Mesenchymal stem cell (in vitro differentiated cells and primary cell): ENCODE results near the gene SUSD5.

Experiments used
- DNase-seq: peaks from one replicate; pipeline ENCODE4 v3.0.0-alpha.2; 2013
- H2AFZ ChIP-seq: one replicate; pipeline ENCODE4 v1.6.1; 2013; ENCODE audit warnings: low read depth, mild to moderate bottlenecking, control low read depth, inconsistent platforms, low read length, moderate library complexity
- H2AK5ac ChIP-seq: 2 replicates; pipeline ENCODE4 v1.6.1; 2013; ENCODE audit warnings: low read length, moderate library complexity, mild to moderate bottlenecking, inconsistent platforms; ENCODE audit not compliant: severe bottlenecking
- H2BK120ac ChIP-seq: one replicate; pipeline ENCODE4 v1.6.1; 2013; ENCODE audit warnings: low read depth, mild to moderate bottlenecking, inconsistent platforms, low read length, moderate library complexity
- H2BK12ac ChIP-seq, 2 experiments: one replicate each; pipeline ENCODE4 v1.6.1; 2013; ENCODE audit warnings: inconsistent platforms in 2 of 2, low read length in 2 of 2, mild to moderate bottlenecking in 2 of 2, moderate library complexity in 2 of 2, control low read depth in 1 of 2
- H2BK15ac ChIP-seq: one replicate; pipeline ENCODE4 v1.6.1; 2013; ENCODE audit warnings: mild to moderate bottlenecking, low read depth, inconsistent platforms; ENCODE audit not compliant: poor library complexity, severe bottlenecking
- H2BK5ac ChIP-seq: 2 replicates; pipeline ENCODE4 v1.6.1; 2013; ENCODE audit warnings: low read depth, mild to moderate bottlenecking, low read length, control low read depth, inconsistent platforms; ENCODE audit not compliant: poor library complexity, severe bottlenecking
- H3K14ac ChIP-seq, 2 experiments: one replicate each; pipeline ENCODE4 v1.6.1; 2013; ENCODE audit warnings: inconsistent platforms in 2 of 2, low read length in 2 of 2, control low read depth in 1 of 2, mild to moderate bottlenecking in 1 of 2, moderate library complexity in 1 of 2
- H3K18ac ChIP-seq, 2 experiments: one replicate each; pipeline ENCODE4 v1.6.1; 2013; ENCODE audit warnings: inconsistent platforms in 2 of 2, low read length in 2 of 2, control low read depth in 1 of 2, low read depth in 1 of 2, mild to moderate bottlenecking in 1 of 2
- H3K23ac ChIP-seq, 2 experiments: one replicate each; pipeline ENCODE4 v1.6.1; 2013; ENCODE audit warnings: inconsistent platforms in 2 of 2, low read length in 2 of 2, mild to moderate bottlenecking in 2 of 2, moderate library complexity in 2 of 2, control low read depth in 1 of 2
- H3K27ac ChIP-seq: 2 replicates; pipeline ENCODE4 v1.5.1; 2013; ENCODE audit warnings: mild to moderate bottlenecking, moderate library complexity, low read length, control low read depth, inconsistent platforms; ENCODE audit not compliant: poor library complexity, severe bottlenecking
- H3K27me3 ChIP-seq, 2 experiments: 2 replicates each; pipeline versions ENCODE4 v1.6.1 to v1.7.0; 2013; ENCODE audit warnings: low read length in 2 of 2, mild to moderate bottlenecking in 2 of 2, moderate library complexity in 2 of 2, control low read depth in 1 of 2, inconsistent platforms in 1 of 2; ENCODE audit not compliant: control insufficient read depth in 1 of 2, insufficient read depth in 1 of 2
- H3K36me3 ChIP-seq, 2 experiments: 2 replicates each; pipeline versions ENCODE4 v1.6.1 to v1.7.0; 2013; ENCODE audit warnings: low read length in 2 of 2, control low read depth in 1 of 2, inconsistent platforms in 1 of 2, low read depth in 1 of 2, mild to moderate bottlenecking in 1 of 2; ENCODE audit not compliant: insufficient read depth in 2 of 2, control insufficient read depth in 1 of 2
- H3K4ac ChIP-seq, 2 experiments: one replicate each; pipeline ENCODE4 v1.6.1; 2013; ENCODE audit warnings: inconsistent platforms in 2 of 2, low read length in 2 of 2, mild to moderate bottlenecking in 2 of 2, moderate library complexity in 2 of 2, control low read depth in 1 of 2, low read depth in 1 of 2
- H3K4me1 ChIP-seq: 2 replicates; pipeline ENCODE4 v1.6.1; 2013; ENCODE audit warnings: low read depth, low read length, control low read depth; ENCODE audit not compliant: control insufficient read depth, insufficient read depth
- H3K4me2 ChIP-seq: 2 replicates; pipeline ENCODE4 v1.6.1; 2013; ENCODE audit warnings: low read length, mild to moderate bottlenecking, inconsistent platforms; ENCODE audit not compliant: poor library complexity, severe bottlenecking
- H3K4me3 ChIP-seq, 2 experiments: 2 replicates each; pipeline versions ENCODE4 v1.5.1 to v1.7.0; 2013; ENCODE audit warnings: low read length in 2 of 2, mild to moderate bottlenecking in 2 of 2, control low read depth in 1 of 2, low read depth in 1 of 2; ENCODE audit not compliant: insufficient read depth in 1 of 2
- H3K79me1 ChIP-seq: replicated peaks from 2 replicates; pipeline ENCODE4 v1.6.1; 2013; ENCODE audit warnings: mild to moderate bottlenecking, control low read depth, low read length, inconsistent platforms; ENCODE audit not compliant: poor library complexity, severe bottlenecking
- H3K9ac ChIP-seq: 2 replicates; pipeline ENCODE4 v1.7.0; 2013; ENCODE audit warnings: mild to moderate bottlenecking, low read length, moderate library complexity
- H3K9me3 ChIP-seq: 2 replicates; pipeline ENCODE4 v1.7.0; 2013; ENCODE audit warnings: mild to moderate bottlenecking, low read length; ENCODE audit not compliant: control insufficient read depth
- H4K8ac ChIP-seq: one replicate; pipeline ENCODE4 v1.6.1; 2013; ENCODE audit warnings: inconsistent platforms, mild to moderate bottlenecking, low read length, moderate library complexity
- H4K91ac ChIP-seq: one replicate; pipeline ENCODE4 v1.6.1; 2013; ENCODE audit warnings: mild to moderate bottlenecking, low read length, inconsistent platforms
- WGBS: methylation state at CpG from one replicate; pipeline ENCODE4 v1.1.7; 2013; ENCODE audit warnings: mixed read lengths; 5-methylcytosine and 5-hydroxymethylcytosine counted together

Gene SUSD5

GRCh38 chr3:33167716-33168336 is 50.8 kb downstream of the SUSD5 start:
- Histone ChIP-seq H2BK15ac (no peak overlapping the region), H3K4me2 (no peak overlapping the region), H4K91ac (no peak overlapping the region), H2AK5ac (no peak overlapping the region), H3K79me1 (no peaks in the 10 kb centered on the region), H3K27ac (peak overlapping the region; percentile 11), H4K8ac (no peak overlapping the region), H3K27me3 (peaks cover 0 to 5% of the 10 kb centered on the region in 2 experiments), H2AFZ (peak overlapping the region; percentile 21), H3K4me1 (peaks cover 7% of the 10 kb centered on the region), H2BK12ac (no peak overlapping the region), H3K36me3 (no peaks in the 10 kb centered on the region), H3K9me3 (no peaks in the 10 kb centered on the region), H2BK5ac (no peak overlapping the region), H3K14ac (no peak overlapping the region), H3K9ac (no peak overlapping the region), H3K23ac (no peak overlapping the region), H2BK120ac (no peak overlapping the region), H3K4ac (no peak overlapping the region), H3K4me3 (no peak overlapping the region), H3K18ac (no peak overlapping the region)
- peak; percentile 51 for DNase-seq
- 37% methylated on average over 3 of the region's 3 CpGs for WGBS

GRCh38 chr3:33167284-33167683 is 51.3 kb downstream of the SUSD5 start:
- H3K79me1 ChIP-seq = no peaks in the 10 kb centered on the region
- no peaks in the 10 kb centered on the region for H3K9me3 ChIP-seq
- no peak overlapping the region for H3K4me2 ChIP-seq
- peaks cover 0 to 5% of the 10 kb centered on the region in 2 experiments for H3K27me3 ChIP-seq
- H2BK5ac ChIP-seq = no peak overlapping the region
- no peak overlapping the region for H2AK5ac ChIP-seq
- H3K9ac ChIP-seq = no peak overlapping the region
- H3K4me3 ChIP-seq = no peak overlapping the region
- no peak for DNase-seq
- H2BK15ac ChIP-seq = no peak overlapping the region
- no peak overlapping the region for H3K18ac ChIP-seq
- H3K27ac ChIP-seq = no peak overlapping the region
- no peak overlapping the region for H3K4ac ChIP-seq
- H3K23ac ChIP-seq = no peak overlapping the region
- no peak overlapping the region for H2BK120ac ChIP-seq
- 82% methylated on average over 2 of the region's 3 CpGs for WGBS
- peaks cover 7% of the 10 kb centered on the region for H3K4me1 ChIP-seq
- no peaks in the 10 kb centered on the region for H3K36me3 ChIP-seq
- H3K14ac ChIP-seq = peak overlapping the region in 1 of 2 experiments; percentile 2
- peak overlapping the region in 1 of 2 experiments; percentile 37 for H2BK12ac ChIP-seq
- H4K91ac ChIP-seq = no peak overlapping the region
- no peak overlapping the region for H2AFZ ChIP-seq
- no peak overlapping the region for H4K8ac ChIP-seq

- Histone ChIP-seq H3K14ac (no peak overlapping the region), H4K8ac (no peak overlapping the region), H3K4ac (no peak overlapping the region), H3K18ac (no peak overlapping the region), H3K4me1 (peaks cover 7% of the 10 kb centered on the region), H2BK5ac (no peak overlapping the region), H3K4me3 (no peak overlapping the region), H2AK5ac (no peak overlapping the region), H3K79me1 (no peaks in the 10 kb centered on the region), H2BK12ac (no peak overlapping the region), H3K9me3 (no peaks in the 10 kb centered on the region), H3K27me3 (no peaks in the 10 kb centered on the region), H2BK120ac (no peak overlapping the region), H2BK15ac (no peak overlapping the region), H3K4me2 (no peak overlapping the region), H3K23ac (no peak overlapping the region), H3K27ac (no peak overlapping the region), H3K9ac (no peak overlapping the region), H2AFZ (no peak overlapping the region), H4K91ac (no peak overlapping the region), H3K36me3 (no peaks in the 10 kb centered on the region)
- WGBS = 100% methylated on average over 1 of the region's 2 CpGs
- DNase-seq = no peak
These were observed 52.5 kb downstream of the SUSD5 start for GRCh38 chr3:33166095-33166494.

GRCh38 chr3:33165372-33165771 is 53.2 kb downstream of the SUSD5 start:
- Histone ChIP-seq H2AFZ (no peak overlapping the region), H2BK15ac (no peak overlapping the region), H3K9me3 (no peaks in the 10 kb centered on the region), H2BK12ac (no peak overlapping the region), H2BK5ac (no peak overlapping the region), H3K4me3 (no peak overlapping the region), H3K18ac (no peak overlapping the region), H3K4me2 (no peak overlapping the region), H2BK120ac (no peak overlapping the region), H3K14ac (no peak overlapping the region), H3K4me1 (peaks cover 7% of the 10 kb centered on the region), H3K23ac (no peak overlapping the region), H3K27me3 (no peaks in the 10 kb centered on the region), H4K8ac (no peak overlapping the region), H3K36me3 (no peaks in the 10 kb centered on the region), H3K79me1 (no peaks in the 10 kb centered on the region), H4K91ac (no peak overlapping the region), H3K9ac (no peak overlapping the region), H3K4ac (no peak overlapping the region), H2AK5ac (no peak overlapping the region), H3K27ac (no peak overlapping the region)
- no peak for DNase-seq
- WGBS = no CpG with 5 or more reads among the region's 1 CpG
